Prostate gland (tissue), 2 donors: ENCODE data around the gene SYCP3.

Experiments used
- POLR2AphosphoS5 ChIP-seq: sonication (generic); formaldehyde crosslinking; IDR thresholded peaks from one replicate; pipeline ENCODE4 v1.6.1; 2017; ENCODE audit warnings: antibody characterized with exemption
- TF ChIP-seq, protein P1 (sequence below), 4 experiments: fragments of 200-600 bp in 2 of 4; fragments of 450-650 bp in 2 of 4; sonication (generic) in 2 of 4; IDR thresholded peaks; 1 replicate in 3 of 4; 2 replicates in 1 of 4; pipeline ENCODE4 v1.5.1; 2016 to 2019; ENCODE audit warnings: antibody characterized with exemption in 4 of 4, mild to moderate bottlenecking in 2 of 4, moderate library complexity in 2 of 4

- TF ChIP-seq, protein P1, sequence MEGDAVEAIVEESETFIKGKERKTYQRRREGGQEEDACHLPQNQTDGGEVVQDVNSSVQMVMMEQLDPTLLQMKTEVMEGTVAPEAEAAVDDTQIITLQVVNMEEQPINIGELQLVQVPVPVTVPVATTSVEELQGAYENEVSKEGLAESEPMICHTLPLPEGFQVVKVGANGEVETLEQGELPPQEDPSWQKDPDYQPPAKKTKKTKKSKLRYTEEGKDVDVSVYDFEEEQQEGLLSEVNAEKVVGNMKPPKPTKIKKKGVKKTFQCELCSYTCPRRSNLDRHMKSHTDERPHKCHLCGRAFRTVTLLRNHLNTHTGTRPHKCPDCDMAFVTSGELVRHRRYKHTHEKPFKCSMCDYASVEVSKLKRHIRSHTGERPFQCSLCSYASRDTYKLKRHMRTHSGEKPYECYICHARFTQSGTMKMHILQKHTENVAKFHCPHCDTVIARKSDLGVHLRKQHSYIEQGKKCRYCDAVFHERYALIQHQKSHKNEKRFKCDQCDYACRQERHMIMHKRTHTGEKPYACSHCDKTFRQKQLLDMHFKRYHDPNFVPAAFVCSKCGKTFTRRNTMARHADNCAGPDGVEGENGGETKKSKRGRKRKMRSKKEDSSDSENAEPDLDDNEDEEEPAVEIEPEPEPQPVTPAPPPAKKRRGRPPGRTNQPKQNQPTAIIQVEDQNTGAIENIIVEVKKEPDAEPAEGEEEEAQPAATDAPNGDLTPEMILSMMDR (IDR thresholded peaks at IDR 0.05): no peak
- TF ChIP-seq POLR2AphosphoS5: no peak
Observed at GRCh38 chr12:101713930-101714329, 25.3 kb downstream of the SYCP3 start.
